MV-4-11 (cell line): ENCODE results near the gene NUMA1.

Source experiments
- DNase-seq: peaks from one replicate; lab custom pipeline; 2025; lab: John Stamatoyannopoulos, UW

NUMA1 gene, protein sequence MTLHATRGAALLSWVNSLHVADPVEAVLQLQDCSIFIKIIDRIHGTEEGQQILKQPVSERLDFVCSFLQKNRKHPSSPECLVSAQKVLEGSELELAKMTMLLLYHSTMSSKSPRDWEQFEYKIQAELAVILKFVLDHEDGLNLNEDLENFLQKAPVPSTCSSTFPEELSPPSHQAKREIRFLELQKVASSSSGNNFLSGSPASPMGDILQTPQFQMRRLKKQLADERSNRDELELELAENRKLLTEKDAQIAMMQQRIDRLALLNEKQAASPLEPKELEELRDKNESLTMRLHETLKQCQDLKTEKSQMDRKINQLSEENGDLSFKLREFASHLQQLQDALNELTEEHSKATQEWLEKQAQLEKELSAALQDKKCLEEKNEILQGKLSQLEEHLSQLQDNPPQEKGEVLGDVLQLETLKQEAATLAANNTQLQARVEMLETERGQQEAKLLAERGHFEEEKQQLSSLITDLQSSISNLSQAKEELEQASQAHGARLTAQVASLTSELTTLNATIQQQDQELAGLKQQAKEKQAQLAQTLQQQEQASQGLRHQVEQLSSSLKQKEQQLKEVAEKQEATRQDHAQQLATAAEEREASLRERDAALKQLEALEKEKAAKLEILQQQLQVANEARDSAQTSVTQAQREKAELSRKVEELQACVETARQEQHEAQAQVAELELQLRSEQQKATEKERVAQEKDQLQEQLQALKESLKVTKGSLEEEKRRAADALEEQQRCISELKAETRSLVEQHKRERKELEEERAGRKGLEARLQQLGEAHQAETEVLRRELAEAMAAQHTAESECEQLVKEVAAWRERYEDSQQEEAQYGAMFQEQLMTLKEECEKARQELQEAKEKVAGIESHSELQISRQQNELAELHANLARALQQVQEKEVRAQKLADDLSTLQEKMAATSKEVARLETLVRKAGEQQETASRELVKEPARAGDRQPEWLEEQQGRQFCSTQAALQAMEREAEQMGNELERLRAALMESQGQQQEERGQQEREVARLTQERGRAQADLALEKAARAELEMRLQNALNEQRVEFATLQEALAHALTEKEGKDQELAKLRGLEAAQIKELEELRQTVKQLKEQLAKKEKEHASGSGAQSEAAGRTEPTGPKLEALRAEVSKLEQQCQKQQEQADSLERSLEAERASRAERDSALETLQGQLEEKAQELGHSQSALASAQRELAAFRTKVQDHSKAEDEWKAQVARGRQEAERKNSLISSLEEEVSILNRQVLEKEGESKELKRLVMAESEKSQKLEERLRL (N-terminal part only)

DNA sequence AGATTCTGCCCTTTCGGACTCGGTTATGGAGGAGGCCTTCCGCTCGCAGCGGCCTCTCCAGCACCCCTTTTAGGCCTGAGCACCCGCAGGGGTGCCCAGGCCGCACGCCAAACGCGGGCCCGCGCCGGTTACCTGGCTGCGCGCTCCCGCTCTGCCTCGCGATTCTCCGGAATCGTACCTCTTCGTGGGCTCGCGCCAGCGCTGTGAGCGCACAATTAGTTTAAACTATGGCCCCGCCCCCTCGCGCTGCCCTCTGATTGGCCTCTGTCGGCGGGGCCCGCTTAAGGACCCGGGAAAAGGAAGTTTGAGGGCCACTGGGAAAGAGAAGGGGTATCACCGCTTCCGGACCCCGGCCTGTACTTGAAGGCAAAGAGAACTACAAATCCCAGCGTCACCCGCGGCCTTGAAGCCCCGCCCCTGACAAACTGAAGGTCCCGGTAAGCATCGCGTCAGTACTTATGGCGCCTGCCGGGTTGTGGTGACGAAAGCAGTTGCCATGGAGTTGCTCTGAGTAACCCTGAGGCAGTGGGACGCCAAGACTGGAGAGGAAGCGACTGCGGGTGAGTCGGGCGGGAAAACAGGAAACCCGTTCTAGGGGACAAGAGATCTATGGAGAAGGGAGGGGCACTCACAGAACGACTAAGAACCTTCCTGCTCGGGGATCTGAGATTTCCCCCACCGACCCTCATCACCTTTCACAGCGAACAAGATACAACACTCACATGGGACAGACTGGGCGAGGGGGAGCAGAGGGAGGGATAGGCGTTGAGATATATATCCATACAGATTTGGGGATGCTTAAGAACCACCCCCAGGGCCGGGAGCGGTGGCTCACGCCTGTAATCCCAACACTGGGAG is at the start of gene NUMA1, which contains the start of gene LRRC51:
NUMA1 (minus strand) TSS at position 217 of the 858 bp plus-strand sequence. CDS start 44,599 bp downstream, outside the sequence.
LRRC51 (plus strand) TSS at position 525 of the 858 bp plus-strand sequence. CDS start 8,234 bp downstream, outside the sequence.
- peak; percentile 100 for DNase-seq

DNA sequence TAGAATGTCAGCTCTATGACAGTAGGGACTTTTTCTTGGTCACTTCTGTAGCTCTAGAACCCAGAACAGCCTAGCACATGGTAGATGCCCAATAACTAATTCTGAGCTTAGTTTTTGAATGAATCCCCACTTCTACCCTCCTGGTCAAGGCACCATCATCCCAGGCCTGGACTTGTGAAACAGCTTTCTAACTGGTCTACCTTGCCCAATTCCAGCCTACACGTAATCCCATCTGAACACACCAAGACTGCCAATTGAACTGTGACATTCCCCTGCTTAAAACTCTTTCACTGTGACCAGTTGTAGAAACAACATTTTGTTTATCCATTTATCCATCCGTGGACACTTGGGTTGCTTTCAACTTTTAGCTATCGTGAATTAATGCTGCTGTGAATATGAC is 49.0 kb upstream of the NUMA1 start:
- DNase-seq = no peak

DNA sequence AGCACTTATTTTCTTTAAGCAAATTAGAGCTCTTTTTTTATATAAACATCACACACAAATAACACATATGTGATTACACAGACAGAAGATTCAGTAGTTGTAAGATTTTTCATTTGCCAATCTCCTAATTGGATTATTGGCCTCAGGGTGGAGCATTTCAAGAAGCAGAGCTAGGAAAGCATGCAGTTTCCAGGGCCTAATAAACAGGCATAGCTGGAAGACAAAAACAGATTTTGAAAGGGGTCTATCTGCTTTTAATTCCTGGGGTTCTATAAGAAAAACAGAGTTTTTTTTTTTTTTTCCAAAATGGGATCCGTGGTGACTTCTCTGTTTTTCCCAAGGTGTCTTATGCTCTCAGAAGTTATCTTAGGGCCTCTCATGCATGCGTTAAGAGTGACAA is 47.6 kb upstream of the NUMA1 start:
- no peak for DNase-seq

DNA sequence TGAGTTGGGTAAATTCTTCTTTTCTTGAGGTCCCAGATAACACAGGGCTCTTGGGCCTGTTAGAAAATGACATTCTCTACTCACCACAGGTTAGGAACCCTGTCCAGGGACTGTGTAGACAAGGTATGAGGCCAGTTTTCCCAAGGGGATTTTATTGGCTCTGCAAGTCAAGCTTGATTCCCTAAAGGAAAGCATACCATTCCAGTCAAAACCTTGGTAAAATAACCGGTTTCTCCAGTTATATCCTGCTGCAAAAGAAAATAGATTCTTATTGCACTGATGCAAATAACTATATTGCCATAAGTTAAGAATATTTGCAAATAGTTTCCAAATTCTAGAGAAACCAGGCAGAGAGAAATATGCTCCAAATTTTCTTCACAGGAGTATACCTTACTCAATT is 45.6 kb upstream of the NUMA1 start:
- no peak for DNase-seq

DNA sequence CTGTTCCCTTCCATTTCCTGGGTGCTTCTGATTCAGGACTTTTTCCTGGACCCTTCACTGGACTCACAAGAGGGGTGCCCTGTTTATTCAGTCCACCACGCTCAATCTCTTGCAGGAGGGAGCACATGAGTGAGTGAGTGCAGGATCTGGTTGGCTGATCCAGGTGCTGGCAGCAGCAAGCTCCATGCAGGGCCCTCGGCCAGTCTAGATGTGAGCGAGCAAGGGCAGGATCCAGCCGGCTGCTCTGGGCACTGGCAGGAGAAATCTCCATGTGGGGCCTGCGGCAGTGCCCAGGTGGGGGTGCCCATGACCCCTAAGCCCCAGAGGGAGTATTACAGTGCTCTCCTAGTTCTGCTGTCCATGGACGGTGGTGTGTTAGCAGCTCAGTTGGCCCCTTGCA is 43.7 kb upstream of the NUMA1 start:
- no peak for DNase-seq

DNA sequence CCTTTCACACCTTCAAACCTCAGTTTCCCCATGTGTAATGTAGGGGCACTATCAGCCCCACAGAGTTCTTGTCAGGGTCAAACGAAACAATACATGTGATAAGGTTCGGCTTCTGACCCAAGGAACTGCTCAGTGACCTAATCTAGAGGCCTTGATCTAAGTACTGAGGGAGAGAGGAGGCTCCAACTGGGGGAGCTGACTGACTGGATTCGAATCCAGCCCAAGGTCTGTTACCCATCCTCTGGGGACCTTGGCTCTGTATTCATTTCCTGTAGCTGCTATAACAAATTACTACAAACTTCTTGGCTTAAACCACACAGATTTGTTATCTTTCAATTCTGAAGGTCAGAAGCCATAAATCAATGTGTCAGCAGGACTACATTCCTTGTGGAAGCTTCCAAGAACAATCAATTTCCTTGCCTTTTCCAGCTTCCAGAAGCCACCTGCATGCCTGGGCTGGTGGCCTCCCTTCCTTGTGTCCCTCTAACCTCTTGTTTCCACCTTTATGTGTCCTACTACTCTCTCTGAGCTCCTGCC is 42.8 kb upstream of the NUMA1 start:
- DNase-seq = no peak

DNA sequence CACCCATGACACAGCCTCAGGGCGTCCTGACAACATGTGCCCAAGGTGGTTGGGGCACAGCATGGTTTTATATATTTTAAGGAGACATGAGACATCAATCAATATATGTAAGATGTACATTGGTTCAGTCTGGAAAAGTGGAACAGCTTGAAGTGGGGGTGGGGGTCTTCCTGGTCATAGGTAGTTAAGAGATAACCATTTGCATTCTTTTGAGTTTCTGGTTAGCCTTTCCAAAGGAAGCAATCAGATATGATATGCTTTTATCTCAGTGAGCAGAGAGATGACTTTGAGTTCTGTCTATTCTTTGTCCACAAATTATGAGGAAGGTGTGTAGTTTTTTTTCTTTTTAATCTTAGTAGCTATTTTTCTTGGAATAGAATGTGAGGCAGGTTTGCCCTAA is 42.3 kb upstream of the NUMA1 start:
- DNase-seq = no peak

DNA sequence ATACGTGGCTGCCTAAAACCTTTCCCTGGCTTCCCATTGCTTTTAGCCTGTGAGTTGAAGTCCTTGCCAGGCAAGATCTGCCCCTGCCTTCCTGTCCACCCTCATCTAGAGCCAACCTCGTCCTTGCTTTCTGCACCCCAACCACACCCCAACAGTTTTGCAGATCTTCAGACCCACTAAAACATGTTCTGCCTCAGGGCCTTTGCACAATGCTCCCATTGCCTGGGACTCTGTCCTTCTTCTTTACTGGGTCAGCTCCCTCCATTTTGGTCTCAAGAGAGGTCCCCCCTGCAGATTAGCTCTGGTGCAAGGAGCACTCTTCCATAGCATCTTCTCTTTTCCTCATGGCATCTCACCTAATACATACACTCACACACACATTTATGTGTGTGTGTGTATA is 40.6 kb upstream of the NUMA1 start:
- DNase-seq = no peak

DNA sequence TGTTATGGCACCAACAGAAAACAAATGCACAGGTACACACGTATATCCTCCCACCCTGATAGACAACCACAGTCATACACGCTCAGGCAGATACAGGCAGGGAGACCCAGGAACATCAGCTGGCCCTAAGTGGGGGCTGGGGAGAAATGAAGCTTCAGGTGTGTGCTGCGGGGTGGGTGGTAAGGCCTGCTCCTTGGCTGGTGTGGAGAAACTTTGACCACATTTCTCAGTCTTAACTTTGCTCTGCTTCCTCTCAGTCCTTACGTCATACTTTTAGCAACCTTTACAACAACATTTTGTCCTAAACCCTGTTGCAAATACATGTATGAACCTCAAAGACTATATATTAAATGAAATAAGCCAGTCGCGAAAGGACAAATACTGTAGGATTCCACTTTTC is 38.9 kb upstream of the NUMA1 start:
- DNase-seq = peak; percentile 39

DNA sequence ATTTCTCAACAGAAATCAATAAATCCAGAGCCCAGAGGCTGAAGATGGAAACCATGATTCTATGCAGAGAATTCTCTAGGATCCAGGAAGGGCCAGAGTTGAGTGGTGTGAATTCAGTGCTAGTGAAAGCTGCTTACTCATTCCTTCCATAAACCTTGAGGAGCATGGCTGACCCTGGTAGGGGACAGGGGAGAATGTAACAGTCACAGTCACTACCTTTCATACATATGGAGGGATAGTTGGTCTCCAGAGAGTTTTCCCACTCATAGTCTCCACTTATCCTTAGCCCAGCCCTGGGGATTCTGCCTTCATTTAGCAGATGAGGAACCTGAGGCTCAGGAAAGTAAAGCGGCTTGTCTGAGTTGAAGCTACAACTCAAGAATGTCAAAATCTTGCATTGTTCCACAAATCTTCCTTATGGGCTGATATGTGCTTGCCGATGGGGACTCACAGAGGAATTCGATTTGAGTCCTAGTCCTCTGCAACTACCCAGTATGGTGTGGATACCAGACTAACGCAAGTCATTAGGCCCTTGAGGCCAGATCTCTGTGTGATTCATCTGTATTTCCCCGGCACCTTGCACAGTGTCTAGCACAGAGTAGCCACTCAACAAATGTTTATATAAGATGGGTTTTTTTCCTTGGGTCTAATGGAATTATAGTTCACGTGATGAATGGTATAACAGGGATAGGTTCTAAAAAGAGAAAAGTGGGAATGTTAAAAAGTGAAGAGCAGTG is 35.8 kb upstream of the NUMA1 start:
- DNase-seq = no peak

DNA sequence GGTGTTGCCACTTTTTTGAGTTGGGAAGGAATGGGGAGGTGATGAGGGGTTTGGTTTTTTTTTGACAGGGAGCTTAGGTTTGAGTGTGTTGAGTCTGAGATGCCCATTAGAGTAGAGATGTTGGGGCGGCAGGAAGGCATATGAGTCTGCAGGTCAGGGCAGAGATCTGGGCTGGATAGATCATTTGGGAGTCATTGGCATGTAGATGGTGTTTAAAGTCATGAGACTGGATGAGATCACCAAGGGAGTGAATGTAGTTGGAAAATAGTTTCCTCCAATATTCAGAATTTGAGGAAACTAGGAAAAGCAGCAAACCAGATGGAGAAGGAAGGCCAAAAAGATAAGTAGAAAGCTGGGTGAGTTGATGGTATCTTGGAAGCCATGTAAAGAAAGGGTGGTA is 34.2 kb upstream of the NUMA1 start:
- DNase-seq = no peak

DNA sequence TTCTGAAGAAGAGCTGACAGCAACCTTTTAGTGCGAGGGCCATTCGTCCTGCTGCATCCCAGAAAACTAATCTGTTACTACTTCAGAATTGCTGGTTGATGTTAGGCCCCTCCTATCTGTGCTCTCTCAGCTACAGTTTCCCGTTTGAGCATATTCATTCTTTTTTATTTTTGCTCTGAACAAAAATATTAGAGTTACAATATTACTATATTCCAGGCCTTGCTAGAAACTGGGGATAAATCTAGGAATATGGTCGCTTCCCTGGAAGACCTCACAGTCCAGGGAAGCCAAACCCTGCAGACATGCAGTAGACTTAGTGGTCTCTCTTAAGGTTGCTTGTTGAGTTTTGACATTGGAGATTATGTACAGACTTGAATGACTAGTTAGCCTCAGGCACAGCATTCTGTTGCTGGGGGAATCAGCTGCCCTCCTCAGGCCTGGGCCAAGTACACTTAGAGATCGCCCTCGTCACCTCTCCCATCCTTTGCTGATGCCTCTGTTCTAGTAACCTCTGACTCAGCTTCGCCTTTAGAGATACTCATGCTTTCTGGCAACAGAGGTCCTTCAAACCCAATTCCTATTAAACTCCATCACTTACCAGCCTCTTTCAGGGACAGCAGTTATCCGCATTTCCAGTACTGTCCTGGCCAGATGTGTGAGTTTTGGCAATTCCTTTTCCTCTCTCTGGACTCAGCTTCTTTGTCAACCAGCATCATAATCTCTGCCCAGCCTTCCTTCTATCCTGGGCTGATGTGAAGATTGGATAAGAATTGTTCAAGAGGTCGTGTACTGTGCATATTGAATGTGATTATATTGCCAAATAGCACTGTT is 32.9 kb upstream of the NUMA1 start:
- no peak for DNase-seq

DNA sequence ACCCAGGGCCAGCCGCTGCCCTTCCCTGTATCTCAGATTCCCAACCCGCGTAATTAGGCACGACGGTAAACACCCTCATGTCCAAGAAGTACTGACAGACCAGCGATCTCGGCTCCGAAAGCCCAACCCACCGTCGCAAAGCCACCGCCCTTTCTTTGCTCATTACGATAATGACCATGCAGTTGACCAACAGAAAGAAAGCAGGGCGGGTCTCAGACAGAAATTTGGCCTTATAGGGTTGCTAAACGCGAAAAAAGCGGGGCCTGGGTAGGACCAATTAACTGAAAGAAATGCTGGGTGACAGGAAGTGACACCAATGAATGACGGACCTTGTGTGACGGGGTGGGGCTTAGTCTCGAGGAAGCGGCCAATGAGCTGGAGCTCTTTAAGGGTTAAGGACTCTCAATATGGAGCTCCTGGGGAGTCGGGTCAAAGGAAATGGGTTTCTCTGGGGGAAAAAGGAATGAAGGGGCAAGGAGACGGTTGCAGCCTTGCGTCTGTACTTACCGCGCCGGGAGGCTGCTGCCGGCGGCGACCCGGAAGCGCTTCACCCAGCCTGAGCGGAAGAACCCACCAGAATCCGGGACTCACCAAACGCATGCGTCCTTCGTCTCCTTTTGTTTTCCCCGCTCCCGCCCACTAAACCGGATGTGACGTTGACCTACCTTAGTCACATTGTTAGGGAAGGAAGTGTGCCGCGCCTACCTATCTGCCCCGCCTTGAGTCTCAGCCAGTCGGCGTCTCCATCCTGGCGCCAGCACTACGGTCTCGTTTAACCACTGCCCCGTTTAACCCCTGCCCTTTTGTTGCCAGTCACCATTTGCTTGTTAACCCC is 32.0 kb upstream of the NUMA1 start, which contains the start of gene ANAPC15:
ANAPC15 (minus strand) TSS at position 553 of the 835 bp plus-strand sequence. CDS start 1,419 bp downstream, outside the sequence.
- DNase-seq = peak; percentile 100

DNA sequence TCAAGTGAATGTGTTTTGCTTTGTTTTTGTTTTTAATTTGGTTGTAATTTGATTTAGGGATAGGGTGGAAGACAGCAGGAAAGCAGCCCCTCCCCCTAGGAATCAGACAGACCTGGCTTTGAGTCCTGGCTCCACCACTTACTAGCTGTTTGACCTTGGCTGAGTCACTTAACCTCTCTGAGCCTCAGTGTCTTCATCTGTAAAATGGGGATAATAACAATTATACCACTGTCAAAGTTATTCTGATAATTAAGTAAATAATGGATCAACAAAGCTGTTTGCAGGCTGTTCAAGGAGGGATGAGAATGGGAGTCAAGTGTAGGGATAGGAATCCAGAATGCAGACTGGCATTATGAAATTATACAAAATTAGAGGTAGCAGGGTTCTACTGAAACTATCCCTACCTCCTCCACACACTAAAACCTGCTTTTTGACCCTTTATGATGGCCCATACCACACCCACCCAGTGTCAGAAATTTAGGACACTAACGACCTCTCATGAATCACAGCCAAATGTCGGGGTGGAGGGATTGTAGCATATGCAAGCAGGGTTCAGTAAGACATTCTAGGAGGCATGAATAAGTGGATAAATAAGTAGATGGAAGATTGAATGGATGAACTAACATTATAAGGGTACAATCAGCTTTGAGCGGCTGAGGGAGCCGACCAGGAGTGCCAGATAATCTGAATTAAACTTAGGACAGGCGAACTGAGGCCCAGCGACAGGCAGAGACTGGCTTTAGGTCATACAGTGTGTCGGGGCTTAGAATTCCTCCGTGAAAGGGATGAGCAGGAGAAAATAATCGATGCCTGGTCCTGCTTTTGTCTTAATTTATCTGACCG is 31.2 kb upstream of the NUMA1 start:
- DNase-seq = no peak

DNA sequence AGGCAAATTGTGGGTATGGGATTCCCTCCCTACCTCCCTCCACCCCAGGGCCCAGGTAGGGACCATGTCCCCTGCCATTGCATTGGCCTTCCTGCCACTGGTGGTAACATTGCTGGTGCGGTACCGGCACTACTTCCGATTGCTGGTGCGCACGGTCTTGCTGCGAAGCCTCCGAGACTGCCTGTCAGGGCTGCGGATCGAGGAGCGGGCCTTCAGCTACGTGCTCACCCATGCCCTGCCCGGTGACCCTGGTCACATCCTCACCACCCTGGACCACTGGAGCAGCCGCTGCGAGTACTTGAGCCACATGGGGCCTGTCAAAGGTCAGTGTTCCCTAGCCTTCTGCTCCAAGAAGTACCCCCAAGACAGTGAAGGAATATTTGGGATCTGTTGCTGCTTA is 25.5 kb upstream of the NUMA1 start, which contains the start of gene TOMT:
TOMT (plus strand) TSS at position 37 of the 400 bp plus-strand sequence; CDS start at position 65, 28 bp downstream.
- no peak for DNase-seq

DNA sequence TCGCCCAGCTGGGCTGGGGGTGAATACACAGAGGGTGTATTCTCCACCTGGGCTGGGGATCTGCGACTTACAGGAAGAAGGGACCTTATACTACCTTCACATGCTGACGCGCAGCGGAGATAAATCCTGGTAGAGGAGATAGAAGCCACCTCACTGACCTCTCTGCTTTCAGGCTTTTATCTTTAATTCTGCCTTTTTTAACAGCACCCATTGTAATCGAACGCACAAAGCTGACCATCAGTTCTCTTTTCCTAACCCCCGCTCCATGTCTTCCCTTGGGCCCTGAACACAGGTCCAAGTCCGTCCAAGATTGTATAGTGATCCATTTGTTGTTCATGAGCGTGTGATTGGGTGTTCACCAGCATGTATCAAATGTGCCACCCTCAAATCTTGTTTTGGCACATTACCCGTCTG is 23.4 kb upstream of the NUMA1 start:
- DNase-seq = no peak
